Measurements from ENCODE around the gene FHOD3. TPM values are rescaled to one million over a fixed set of nuclear protein-coding genes. Genes with fewer than 3 reads are reported as not detected.

The FHOD3 gene
- total RNA-seq, 1 donor from 2014 or later: 8.9 TPM

- no peak for DNase-seq (ENCODE audit: low spot score)
- no peaks in the 10 kb centered on the region for H3K9me3 Mint-ChIP-seq (ENCODE audit: low read depth)
- H3K36me3 Mint-ChIP-seq (ENCODE audit: low read depth): peaks cover 22% of the 10 kb centered on the region
- peaks cover 22% of the 10 kb centered on the region for H3K27me3 Mint-ChIP-seq (ENCODE audit: low read depth)
- TF ChIP-seq, protein P1, sequence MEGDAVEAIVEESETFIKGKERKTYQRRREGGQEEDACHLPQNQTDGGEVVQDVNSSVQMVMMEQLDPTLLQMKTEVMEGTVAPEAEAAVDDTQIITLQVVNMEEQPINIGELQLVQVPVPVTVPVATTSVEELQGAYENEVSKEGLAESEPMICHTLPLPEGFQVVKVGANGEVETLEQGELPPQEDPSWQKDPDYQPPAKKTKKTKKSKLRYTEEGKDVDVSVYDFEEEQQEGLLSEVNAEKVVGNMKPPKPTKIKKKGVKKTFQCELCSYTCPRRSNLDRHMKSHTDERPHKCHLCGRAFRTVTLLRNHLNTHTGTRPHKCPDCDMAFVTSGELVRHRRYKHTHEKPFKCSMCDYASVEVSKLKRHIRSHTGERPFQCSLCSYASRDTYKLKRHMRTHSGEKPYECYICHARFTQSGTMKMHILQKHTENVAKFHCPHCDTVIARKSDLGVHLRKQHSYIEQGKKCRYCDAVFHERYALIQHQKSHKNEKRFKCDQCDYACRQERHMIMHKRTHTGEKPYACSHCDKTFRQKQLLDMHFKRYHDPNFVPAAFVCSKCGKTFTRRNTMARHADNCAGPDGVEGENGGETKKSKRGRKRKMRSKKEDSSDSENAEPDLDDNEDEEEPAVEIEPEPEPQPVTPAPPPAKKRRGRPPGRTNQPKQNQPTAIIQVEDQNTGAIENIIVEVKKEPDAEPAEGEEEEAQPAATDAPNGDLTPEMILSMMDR (IDR thresholded peaks at IDR 0.05): no peak
- H3K4me1 Mint-ChIP-seq (ENCODE audit: low read depth): no peaks in the 10 kb centered on the region
- no peak overlapping the region for H3K4me3 Mint-ChIP-seq (ENCODE audit: unreplicated experiment)
- no peak overlapping the region for H3K27ac Mint-ChIP-seq (ENCODE audit: unreplicated experiment)
These were observed 24.2 kb upstream of the FHOD3 start for GRCh38 chr18:36273347-36273746.

DNA sequence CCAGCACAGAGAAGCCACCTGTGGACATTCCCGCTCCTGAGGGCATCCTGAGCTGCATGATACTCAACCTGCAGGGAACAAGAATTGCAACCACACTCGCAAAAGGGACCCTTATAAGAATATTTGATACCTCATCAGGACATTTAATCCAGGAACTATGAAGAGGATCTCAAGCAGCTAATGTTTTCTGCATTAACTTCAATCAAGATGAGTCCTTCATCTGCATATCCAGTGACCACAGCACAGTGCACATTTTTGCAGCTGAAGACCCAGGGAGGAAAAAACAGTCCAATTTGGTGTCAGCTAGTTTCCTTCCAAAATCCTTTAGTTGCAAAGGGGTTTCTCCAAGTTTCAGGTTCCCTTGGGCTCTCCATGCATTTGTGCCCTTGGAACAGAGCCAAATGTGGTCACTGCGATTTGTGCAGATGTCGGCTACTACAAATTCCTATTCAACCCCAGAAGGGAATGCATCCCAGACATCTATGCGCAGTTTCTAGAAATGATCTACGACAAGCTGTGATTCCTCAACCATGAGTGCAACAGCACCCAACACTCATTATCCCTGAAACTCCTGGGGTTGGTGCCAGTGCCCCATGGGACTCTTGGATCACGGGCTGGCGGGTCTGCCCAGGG lies 23.3 kb upstream of the FHOD3 start:
- H3K4me1 Mint-ChIP-seq (ENCODE audit: low read depth): no peaks in the 10 kb centered on the region
- peaks cover 17% of the 10 kb centered on the region for H3K36me3 Mint-ChIP-seq (ENCODE audit: low read depth)
- TF ChIP-seq, protein P1 (IDR thresholded peaks at IDR 0.05): no peak
- H3K27me3 Mint-ChIP-seq (ENCODE audit: low read depth): peaks cover 27% of the 10 kb centered on the region
- no peak overlapping the region for H3K27ac Mint-ChIP-seq (ENCODE audit: unreplicated experiment)
- no peak overlapping the region for H3K4me3 Mint-ChIP-seq (ENCODE audit: unreplicated experiment)
- DNase-seq (ENCODE audit: low spot score): no peak
- no peaks in the 10 kb centered on the region for H3K9me3 Mint-ChIP-seq (ENCODE audit: low read depth)

- Mint-ChIP-seq H3K9me3 (ENCODE audit: low read depth) (no peaks in the 10 kb centered on the region), H3K27ac (ENCODE audit: unreplicated experiment) (no peak overlapping the region), H3K4me1 (ENCODE audit: low read depth) (no peaks in the 10 kb centered on the region), H3K36me3 (ENCODE audit: low read depth) (peaks cover 11% of the 10 kb centered on the region), H3K4me3 (ENCODE audit: unreplicated experiment) (no peak overlapping the region), H3K27me3 (ENCODE audit: low read depth) (peaks cover 37% of the 10 kb centered on the region)
- no peak for DNase-seq (ENCODE audit: low spot score)
- TF ChIP-seq, protein P1 (IDR thresholded peaks at IDR 0.05): no peak
These were observed 22.0 kb upstream of the FHOD3 start for GRCh38 chr18:36275561-36275960.

DNA sequence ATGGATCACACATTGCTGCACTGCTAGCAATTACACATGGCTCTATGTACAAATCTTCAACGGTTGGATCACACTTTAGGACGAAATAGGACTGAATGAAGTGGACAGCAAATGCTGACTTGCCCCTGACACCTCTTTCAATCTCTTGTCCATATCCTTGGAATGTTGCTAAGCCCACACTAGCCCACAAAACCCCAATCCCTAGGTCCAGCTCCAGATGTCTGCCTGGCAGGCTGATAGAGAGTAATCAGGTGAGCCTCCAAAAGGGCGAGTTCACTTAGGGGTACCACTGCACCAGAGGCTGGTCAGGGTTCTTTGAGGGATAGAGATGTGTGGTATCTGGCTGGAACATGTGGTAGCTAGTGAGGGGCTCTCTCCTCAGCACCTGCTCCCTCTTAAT lies 18.5 kb upstream of the FHOD3 start:
- no peak for DNase-seq (ENCODE audit: low spot score)
- Mint-ChIP-seq H3K36me3 (ENCODE audit: low read depth) (peaks cover 4% of the 10 kb centered on the region), H3K27me3 (ENCODE audit: low read depth) (peaks cover 49% of the 10 kb centered on the region), H3K27ac (ENCODE audit: unreplicated experiment) (no peak overlapping the region), H3K4me1 (ENCODE audit: low read depth) (no peaks in the 10 kb centered on the region), H3K9me3 (ENCODE audit: low read depth) (no peaks in the 10 kb centered on the region), H3K4me3 (ENCODE audit: unreplicated experiment) (no peak overlapping the region)
- TF ChIP-seq, protein P1 (IDR thresholded peaks at IDR 0.05): no peak

DNA sequence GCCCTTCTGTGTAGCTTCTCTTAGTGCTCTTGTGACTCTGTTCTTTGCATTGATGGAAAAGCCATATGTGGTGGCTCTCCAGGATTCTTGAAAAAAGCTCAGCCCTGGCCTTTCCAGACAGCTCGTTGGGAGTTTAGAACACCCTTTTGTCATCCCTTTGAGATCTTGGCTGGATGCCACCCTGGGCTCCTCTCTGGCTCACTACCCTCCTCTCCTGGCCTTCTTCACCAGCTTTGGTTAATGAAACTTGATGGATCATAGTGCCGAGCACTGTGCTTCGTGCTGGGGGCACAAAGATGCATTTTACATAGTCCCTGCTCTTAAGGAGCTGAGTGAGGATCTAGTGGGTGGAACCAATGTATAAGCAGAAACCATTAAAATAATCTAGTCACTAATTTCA lies 15.6 kb upstream of the FHOD3 start:
- H3K4me3 Mint-ChIP-seq (ENCODE audit: unreplicated experiment): no peak overlapping the region
- no peaks in the 10 kb centered on the region for H3K36me3 Mint-ChIP-seq (ENCODE audit: low read depth)
- peaks cover 33% of the 10 kb centered on the region for H3K27me3 Mint-ChIP-seq (ENCODE audit: low read depth)
- no peak overlapping the region for H3K27ac Mint-ChIP-seq (ENCODE audit: unreplicated experiment)
- DNase-seq (ENCODE audit: low spot score): no peak
- no peaks in the 10 kb centered on the region for H3K9me3 Mint-ChIP-seq (ENCODE audit: low read depth)
- TF ChIP-seq, protein P1 (IDR thresholded peaks at IDR 0.05): no peak
- peaks cover 2% of the 10 kb centered on the region for H3K4me1 Mint-ChIP-seq (ENCODE audit: low read depth)

All from chondrocyte (in vitro differentiated cells).